GM19193 (cell line): ENCODE data around the gene ANXA2R.

ENCODE experiments used
- POLR2A ChIP-seq: IDR thresholded peaks from 4 replicates; pipeline ENCODE4 v1.6.1; 2011; ENCODE audit not compliant: insufficient read depth, insufficient read length; ENCODE audit errors: extremely low read depth

Gene ANXA2R

GRCh38 chr5:43008363-43009153, 31.6 kb downstream of the ANXA2R start:
- peak; percentile 59 for TF ChIP-seq POLR2A

GRCh38 chr5:43007911-43008362, 32.2 kb downstream of the ANXA2R start:
- peak; percentile 50 for TF ChIP-seq POLR2A

GRCh38 chr5:43007246-43007910, 32.7 kb downstream of the ANXA2R start:
- TF ChIP-seq POLR2A, result no peak

DNA sequence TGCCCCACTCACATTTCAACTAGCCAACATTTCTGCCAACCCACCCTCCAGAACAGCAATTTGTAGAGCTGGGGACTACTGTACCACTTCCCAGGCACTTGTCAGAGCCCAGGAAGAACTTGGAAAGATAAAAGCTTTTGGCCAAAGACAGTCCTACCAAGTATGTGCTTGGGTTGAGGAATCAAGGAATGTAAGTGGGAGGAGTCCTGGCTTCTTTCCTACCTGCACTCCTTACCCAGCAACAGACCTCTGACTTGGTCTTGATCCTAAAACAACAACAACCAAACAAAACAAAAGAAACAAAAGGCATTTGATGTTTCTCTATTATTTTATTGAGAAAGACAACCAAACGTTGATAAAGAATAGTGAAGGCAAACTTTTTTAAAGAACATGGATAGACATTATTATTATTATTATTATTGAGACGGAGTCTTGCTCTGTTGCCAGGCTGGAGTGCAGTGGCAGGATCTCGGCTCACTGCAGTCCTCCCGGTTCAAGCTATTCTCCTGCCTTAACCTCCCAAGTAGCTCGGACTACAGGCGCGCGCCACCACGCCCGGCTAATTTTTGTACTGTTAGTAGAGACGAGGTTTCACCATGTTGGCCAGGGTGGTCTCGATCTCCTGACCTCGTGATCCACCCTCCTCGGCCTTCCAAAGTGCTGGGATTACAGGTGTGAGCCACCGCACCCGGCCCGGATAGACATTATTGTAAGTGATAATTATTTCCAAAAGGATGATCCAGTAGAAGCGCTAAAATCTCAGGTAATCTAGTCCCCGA, 33.5 kb downstream of the ANXA2R start:
- no peak for TF ChIP-seq POLR2A

GRCh38 chr5:43005031-43005430, 35.1 kb downstream of the ANXA2R start:
- TF ChIP-seq POLR2A, result no peak

- no peak for TF ChIP-seq POLR2A
These were observed 38.4 kb downstream of the ANXA2R start for GRCh38 chr5:43001748-43002147.

GRCh38 chr5:43000914-43001313, 39.2 kb downstream of the ANXA2R start:
- TF ChIP-seq POLR2A, result no peak

DNA sequence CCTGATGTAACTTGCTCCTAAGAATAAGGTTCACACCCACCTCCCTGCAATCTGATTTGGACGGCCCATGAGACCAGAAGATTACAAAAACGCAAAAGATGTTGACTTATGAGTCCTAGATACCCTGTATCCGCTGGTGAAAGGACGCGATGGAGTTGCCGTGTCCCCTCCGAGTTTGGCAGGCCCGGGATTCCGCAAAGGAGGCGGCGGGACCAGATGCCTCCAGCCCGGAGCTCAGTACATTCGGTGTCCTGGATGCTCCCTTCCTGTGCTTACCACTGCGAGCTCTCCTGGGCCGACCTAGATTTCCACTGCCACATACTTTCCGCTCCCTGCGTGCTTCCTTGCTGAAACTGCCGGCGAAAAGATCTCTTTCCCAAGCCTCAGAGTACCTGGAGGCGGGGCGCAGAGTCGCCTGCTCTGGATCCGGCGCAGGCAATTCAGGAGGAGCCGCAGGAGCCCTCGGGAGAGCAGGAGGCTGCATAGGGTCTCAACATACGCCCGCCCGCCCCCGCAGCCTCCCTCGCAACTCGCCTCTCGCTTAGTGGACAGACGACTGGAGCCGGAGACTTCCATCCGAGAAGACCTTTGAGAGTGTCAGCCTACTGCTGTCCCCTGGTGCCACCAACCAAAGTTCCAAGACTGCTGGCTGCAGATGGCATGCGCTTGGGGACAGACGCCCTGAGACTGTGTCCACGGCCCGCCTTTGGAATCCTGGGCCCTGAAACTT, 39.8 kb downstream of the ANXA2R start:
- no peak for TF ChIP-seq POLR2A

GRCh38 chr5:42995360-42995751, 44.8 kb downstream of the ANXA2R start:
- TF ChIP-seq POLR2A, result no peak

GRCh38 chr5:42994555-42995359, 45.4 kb downstream of the ANXA2R start:
- TF ChIP-seq POLR2A, result no peak

DNA sequence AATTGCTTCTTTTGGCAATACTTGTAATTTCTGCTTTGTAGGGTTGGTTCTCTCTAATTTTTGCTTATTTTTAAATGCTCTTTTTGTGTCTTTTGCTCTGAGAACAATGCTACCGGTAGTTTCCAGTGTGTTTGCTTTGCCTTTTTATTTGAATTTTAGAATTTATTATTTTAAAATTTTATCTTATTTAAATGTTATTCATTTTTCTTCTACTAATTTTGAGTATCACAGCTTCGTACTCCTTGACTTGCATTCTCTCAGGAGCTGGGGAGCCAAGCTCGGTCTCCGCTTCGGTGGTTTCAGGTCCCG, 45.9 kb downstream of the ANXA2R start:
- TF ChIP-seq POLR2A, result no peak

DNA sequence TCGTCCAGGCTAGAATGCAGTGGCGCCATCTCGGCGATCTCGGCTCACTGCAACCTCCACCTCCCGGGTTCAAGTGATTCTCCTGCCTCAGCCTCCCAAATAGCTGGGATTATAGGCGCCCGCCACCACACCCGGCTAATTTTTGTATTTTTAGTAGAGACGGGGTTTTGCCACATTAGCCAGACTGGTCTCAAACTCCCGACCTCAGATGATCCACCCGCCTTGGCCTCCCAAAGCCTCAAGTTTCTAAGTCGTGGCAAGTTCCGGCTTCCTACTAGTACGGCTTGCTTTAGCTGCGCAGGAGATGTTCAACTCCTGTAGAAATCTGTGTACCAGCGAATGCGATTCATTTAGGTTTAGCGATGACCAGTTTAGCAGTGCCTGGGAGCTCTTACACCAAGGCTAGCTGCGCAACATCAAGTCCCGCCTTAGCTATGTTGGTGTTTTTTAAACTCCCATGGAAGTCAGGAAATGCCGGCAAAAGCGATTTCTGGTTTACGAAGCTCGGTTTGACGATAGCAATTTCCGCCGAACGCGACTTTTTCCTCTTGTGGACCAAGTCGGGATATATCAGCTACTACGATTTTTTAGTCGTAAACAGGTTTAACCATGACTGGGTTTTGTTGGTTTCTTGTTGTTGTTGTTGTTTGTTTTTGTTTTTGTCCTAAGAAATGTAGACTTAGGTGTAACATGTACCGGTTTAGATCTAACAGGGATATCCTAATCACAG, 46.4 kb downstream of the ANXA2R start:
- no peak for TF ChIP-seq POLR2A

GRCh38 chr5:42992088-42992879, 47.8 kb downstream of the ANXA2R start:
- peak; percentile 76 for TF ChIP-seq POLR2A
